OCI-LY7 (cell line): ENCODE measurements around the gene PLA2G15. TPM values are rescaled to one million over a fixed set of nuclear protein-coding genes. Genes with fewer than 3 reads are reported as not detected.

Experiments used
- BruUV-seq: library from RNA; stranded (reverse); fragments of 400-500 nt; replicated peaks from 2 replicates; lab custom pipeline; 2021; lab: Mats Ljungman, UMichigan
- CTCF ChIA-PET: fragments of 300-600 bp; sonication (Branson Sonifier 250); formaldehyde crosslinking; loops from one replicate; lab custom pipeline; 2022; ENCODE audit warnings: antibody characterized with exemption; ENCODE audit not compliant: unreplicated experiment; lab: Charles Lee
- POLR2A ChIA-PET: fragments of 300-600 bp; sonication (Branson Sonifier 250); formaldehyde crosslinking; loops from one replicate; lab custom pipeline; 2022; ENCODE audit warnings: antibody characterized with exemption; lab: Charles Lee
- DNase-seq: peaks from one replicate; pipeline ENCODE4 v3.0.0-alpha.2; 2015; ENCODE audit warnings: low spot score
- H2AFZ ChIP-seq: fragments of 200-600 bp; sonication (generic), shearing (Covaris generic); 2 replicates; pipeline ENCODE4 v1.6.1; 2014; ENCODE audit warnings: mild to moderate bottlenecking, antibody characterized with exemption, low read length, moderate library complexity
- H3K27ac ChIP-seq: fragments of 200-600 bp; sonication (generic); 2 replicates; pipeline ENCODE4 v1.5.1; 2014; ENCODE audit warnings: mixed run types, low read depth, mild to moderate bottlenecking, moderate library complexity, low read length, inconsistent platforms; ENCODE audit not compliant: poor library complexity, severe bottlenecking
- H3K36me3 ChIP-seq: fragments of 200-600 bp; sonication (generic); 2 replicates; pipeline ENCODE4 v1.6.1; 2014; ENCODE audit warnings: mild to moderate bottlenecking, antibody characterized with exemption, low read length, moderate library complexity, mixed read lengths; ENCODE audit not compliant: insufficient read depth
- H3K4me1 ChIP-seq: fragments of 200-600 bp; sonication (generic); 2 replicates; pipeline ENCODE4 v1.5.1; 2014; ENCODE audit warnings: mild to moderate bottlenecking, low read length; ENCODE audit not compliant: insufficient read depth, poor library complexity, severe bottlenecking
- H3K4me2 ChIP-seq: fragments of 200-600 bp; sonication (generic); 2 replicates; pipeline ENCODE4 v1.6.1; 2014; ENCODE audit warnings: mild to moderate bottlenecking, low read length
- H3K4me3 ChIP-seq: fragments of 200-600 bp; sonication (generic); 2 replicates; pipeline ENCODE4 v1.5.1; 2014; ENCODE audit warnings: mild to moderate bottlenecking, low read depth, low read length; ENCODE audit not compliant: poor library complexity, severe bottlenecking
- H3K79me2 ChIP-seq: fragments of 200-600 bp; sonication (generic); 2 replicates; pipeline ENCODE4 v1.6.1; 2016; ENCODE audit warnings: low read depth, mild to moderate bottlenecking, low read length, moderate library complexity, mixed read lengths; ENCODE audit not compliant: insufficient read depth
- H3K9me2 ChIP-seq: fragments of 200-600 bp; sonication (generic); 2 replicates; pipeline ENCODE4 v1.6.1; 2016; ENCODE audit warnings: mild to moderate bottlenecking, low read length, mixed read lengths; ENCODE audit not compliant: insufficient read depth
- H3K9me3 ChIP-seq: fragments of 200-600 bp; sonication (generic); 2 replicates; pipeline ENCODE4 v1.6.1; 2014; ENCODE audit warnings: mild to moderate bottlenecking, mixed run types, low read length, mixed read lengths
- H4K20me1 ChIP-seq: fragments of 200-600 bp; sonication (generic); 2 replicates; pipeline ENCODE4 v1.6.1; 2014; ENCODE audit warnings: mild to moderate bottlenecking, antibody characterized with exemption, low read length, moderate library complexity, mixed read lengths; ENCODE audit not compliant: insufficient read depth
- EZH2phosphoT487 ChIP-seq: fragments of 200-600 bp; sonication (generic); IDR thresholded peaks from 2 replicates; pipeline ENCODE4 v1.6.1; 2018; ENCODE audit warnings: low read depth, borderline replicate concordance, mild to moderate bottlenecking, mixed run types, antibody characterized with exemption, low read length, moderate library complexity, mixed read lengths
- intact Hi-C: fragments of 100-400 bp; cut with micrococcal nuclease; formaldehyde crosslinking; loops from one replicate; pipeline ENCODE4 v1.10.0; 2022; ENCODE audit not compliant: unreplicated experiment
- total RNA-seq, 2 experiments: library from RNA; depleted of rRNA in 1 of 2; stranded (reverse); fragments of >200 nt in 1 of 2; shearing (Covaris generic) in 1 of 2; gene quantifications; 2 replicates each; pipeline ENCODE4 v1.2.3, GENCODE V29; 2014 to 2022
- TF ChIP-seq, protein P1 (sequence below): fragments of 200-600 bp; sonication (generic); conservative IDR thresholded peaks from 2 replicates; pipeline ENCODE4 v1.5.1; 2014; ENCODE audit warnings: mild to moderate bottlenecking, antibody characterized with exemption, low read length, moderate library complexity, mixed read lengths

The PLA2G15 gene
- total RNA-seq, 2 experiments from 2014 or later, result 27.5 to 46.2 TPM

DNA sequence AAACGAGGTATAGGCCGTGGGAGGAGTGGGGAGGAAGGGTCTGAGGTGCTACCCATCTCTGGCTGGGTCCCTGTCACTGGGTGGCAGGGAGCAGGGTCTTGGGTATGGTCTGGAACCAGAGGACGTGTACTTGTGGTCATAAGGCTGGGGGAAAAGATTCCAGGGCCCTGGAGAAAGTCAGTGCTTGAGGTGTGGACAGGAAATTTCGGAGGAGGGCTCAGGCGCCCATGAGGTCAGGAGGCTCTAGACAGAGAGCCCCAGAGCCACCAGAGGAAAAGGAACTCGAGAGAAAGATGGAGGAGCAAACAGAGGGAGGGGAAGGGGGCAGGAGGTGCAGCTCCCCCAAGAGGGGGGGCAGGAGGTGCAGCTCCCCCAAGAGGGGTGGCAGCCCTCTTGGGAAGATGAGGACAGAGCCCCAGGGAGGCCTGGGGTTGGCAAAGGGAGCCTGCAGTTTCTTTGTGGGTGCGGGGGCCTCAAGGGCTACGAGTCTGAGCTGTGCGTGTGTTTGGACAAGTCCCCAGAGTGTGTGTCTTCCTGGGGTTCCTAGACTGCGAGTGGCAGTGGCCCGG, 18.5 kb downstream of the PLA2G15 start:
- Histone ChIP-seq H3K79me2 (peaks cover 38% of the 10 kb centered on the region), H3K4me2 (peak overlapping the region; percentile 92), H3K9me2 (no peaks in the 10 kb centered on the region), H3K27ac (peak overlapping the region; percentile 80), H3K36me3 (peaks cover 32% of the 10 kb centered on the region), H4K20me1 (peaks cover 3% of the 10 kb centered on the region; the same call in 1 of the 2 replicates), H3K4me1 (peaks cover 55% of the 10 kb centered on the region), H3K9me3 (no peaks in the 10 kb centered on the region), H3K4me3 (peak overlapping the region; percentile 75), H2AFZ (peak overlapping the region; percentile 76)
- POLR2A ChIA-PET, result interaction anchor here (0.6 to 2.7 kb wide), 12 partner anchors 9 to 457 kb away, joined by 3 to 13 read pairs (median 4); partner anchors contain the start of genes PRMT7, SLC7A6OS and TSNAXIP1
- BruUV-seq, result no TSS peak
- intact Hi-C loops, result loop anchor here (1.0 kb wide), 2 partner anchors 22 to 47 kb away; partner anchors contain the start of gene SLC7A6OS
- DNase-seq, result no peak
- CTCF ChIA-PET, result interaction anchor here (0.7 to 2.2 kb wide), 8 partner anchors 9 to 65 kb away, joined by 3 to 15 read pairs (median 4); partner anchors contain the start of genes PRMT7 and SLC7A6OS
- TF ChIP-seq EZH2phosphoT487, result no peak
- TF ChIP-seq, protein P1, sequence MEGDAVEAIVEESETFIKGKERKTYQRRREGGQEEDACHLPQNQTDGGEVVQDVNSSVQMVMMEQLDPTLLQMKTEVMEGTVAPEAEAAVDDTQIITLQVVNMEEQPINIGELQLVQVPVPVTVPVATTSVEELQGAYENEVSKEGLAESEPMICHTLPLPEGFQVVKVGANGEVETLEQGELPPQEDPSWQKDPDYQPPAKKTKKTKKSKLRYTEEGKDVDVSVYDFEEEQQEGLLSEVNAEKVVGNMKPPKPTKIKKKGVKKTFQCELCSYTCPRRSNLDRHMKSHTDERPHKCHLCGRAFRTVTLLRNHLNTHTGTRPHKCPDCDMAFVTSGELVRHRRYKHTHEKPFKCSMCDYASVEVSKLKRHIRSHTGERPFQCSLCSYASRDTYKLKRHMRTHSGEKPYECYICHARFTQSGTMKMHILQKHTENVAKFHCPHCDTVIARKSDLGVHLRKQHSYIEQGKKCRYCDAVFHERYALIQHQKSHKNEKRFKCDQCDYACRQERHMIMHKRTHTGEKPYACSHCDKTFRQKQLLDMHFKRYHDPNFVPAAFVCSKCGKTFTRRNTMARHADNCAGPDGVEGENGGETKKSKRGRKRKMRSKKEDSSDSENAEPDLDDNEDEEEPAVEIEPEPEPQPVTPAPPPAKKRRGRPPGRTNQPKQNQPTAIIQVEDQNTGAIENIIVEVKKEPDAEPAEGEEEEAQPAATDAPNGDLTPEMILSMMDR, result no peak

DNA sequence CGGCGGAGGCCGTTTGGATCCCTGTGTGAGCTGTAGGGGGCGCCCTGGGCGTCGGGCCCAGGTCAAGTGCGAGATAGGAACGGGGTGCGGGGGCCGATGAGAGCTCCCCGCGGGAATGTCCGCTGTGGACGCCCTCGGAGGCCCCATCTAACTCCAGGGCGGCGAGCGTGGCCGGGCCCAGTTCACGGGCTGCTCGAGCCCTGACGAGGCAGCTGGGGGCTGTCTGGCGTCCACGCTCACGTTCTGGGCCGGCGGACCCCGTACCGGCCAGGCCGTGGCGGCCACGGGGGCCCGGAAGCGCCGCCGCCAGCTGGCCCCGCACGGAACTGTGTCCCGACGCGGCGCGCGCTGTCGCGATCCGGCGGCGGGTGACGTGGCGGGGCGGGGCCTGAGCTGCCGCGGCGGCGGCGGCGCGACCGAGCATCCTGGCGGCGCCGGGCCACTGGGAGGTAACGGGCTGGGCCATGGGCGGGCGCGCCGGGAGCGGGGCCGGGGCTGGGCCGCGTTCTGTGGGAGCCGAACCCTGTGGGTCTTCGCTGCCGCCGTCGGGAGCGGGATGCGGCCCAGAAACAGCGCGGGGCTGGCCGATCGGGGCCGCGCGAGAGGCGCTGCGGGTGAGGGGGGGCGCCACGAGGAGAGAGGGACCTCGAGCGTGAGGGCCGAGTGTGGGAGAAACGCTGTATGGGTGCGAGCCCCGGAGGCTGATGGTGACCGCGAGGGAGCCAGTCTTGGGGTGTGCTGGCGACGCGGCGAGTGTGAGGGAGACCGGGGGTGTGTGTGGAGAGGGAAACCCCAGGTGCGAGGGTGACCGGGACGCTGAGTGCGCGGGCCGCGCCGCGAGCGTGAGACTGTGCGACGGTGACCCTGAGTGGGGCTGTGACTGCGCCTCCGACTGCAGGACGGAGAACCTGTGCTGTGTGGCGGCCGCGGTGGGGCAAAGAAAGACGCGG, 19.2 kb downstream of the PLA2G15 start, which contains the start of gene SLC7A6:
SLC7A6 (plus strand) TSS at position 399 of the 950 bp plus-strand sequence. CDS start 10,201 bp downstream, outside the sequence.
- intact Hi-C loops, result loop anchor here (1.0 kb wide), 2 partner anchors 21 to 46 kb away; partner anchors contain the start of gene SLC7A6OS
- H3K4me2 ChIP-seq, result peak within 1 kb of the TSS; percentile 92
- peaks cover 45% of the 10 kb centered on the region for H3K79me2 ChIP-seq
- no peaks in the 10 kb centered on the region for H3K9me2 ChIP-seq
- DNase-seq, result peak; percentile 84
- H3K27ac ChIP-seq, result peak within 1 kb of the TSS; percentile 80
- ChIA-PET CTCF (interaction anchor here (0.6 to 2.2 kb wide), 10 partner anchors 8 to 703 kb away, joined by 3 to 15 read pairs (median 4); partner anchors contain the start of genes PRMT7 and SLC7A6OS), POLR2A (interaction anchor here (0.6 to 2.7 kb wide), 13 partner anchors 8 to 458 kb away, joined by 3 to 13 read pairs (median 3); partner anchors contain the start of genes PRMT7, SLC7A6OS and TSNAXIP1)
- TF ChIP-seq EZH2phosphoT487, result no peak
- TF ChIP-seq, protein P1, result peak; percentile 90
- H3K36me3 ChIP-seq, result peaks cover 31% of the 10 kb centered on the region
- H3K9me3 ChIP-seq, result no peaks in the 10 kb centered on the region
- BruUV-seq, result no TSS peak
- peak within 1 kb of the TSS; percentile 75 for H3K4me3 ChIP-seq
- H3K4me1 ChIP-seq, result peaks cover 59% of the 10 kb centered on the region
- peak within 1 kb of the TSS; percentile 76 for H2AFZ ChIP-seq
- peaks cover 8% of the 10 kb centered on the region; the same call in 1 of the 2 replicates for H4K20me1 ChIP-seq
